GM13977 (cell line): ENCODE results near the gene RASGRF1.

Experiments used
- DNase-seq: peaks from one replicate; pipeline ENCODE4 v3.0.0; 2012; ENCODE audit warnings: low spot score
- CTCF ChIP-seq: IDR thresholded peaks from 2 replicates; pipeline ENCODE4 v1.5.1; 2012; ENCODE audit warnings: mild to moderate bottlenecking, control low read depth; ENCODE audit not compliant: insufficient read depth; ENCODE audit errors: extremely low read depth, missing control alignments
- in situ Hi-C: fragments of 300-500 bp; cut with MboI; formaldehyde crosslinking; loops from one replicate; pipeline ENCODE4 v1.12.0; 2022; ENCODE audit warnings: low sequenced_read_pairs, low pct_unique_long_range_greater_than_20kb, mixed read lengths, inconsistent platforms; ENCODE audit not compliant: unreplicated experiment

RASGRF1 gene

DNA sequence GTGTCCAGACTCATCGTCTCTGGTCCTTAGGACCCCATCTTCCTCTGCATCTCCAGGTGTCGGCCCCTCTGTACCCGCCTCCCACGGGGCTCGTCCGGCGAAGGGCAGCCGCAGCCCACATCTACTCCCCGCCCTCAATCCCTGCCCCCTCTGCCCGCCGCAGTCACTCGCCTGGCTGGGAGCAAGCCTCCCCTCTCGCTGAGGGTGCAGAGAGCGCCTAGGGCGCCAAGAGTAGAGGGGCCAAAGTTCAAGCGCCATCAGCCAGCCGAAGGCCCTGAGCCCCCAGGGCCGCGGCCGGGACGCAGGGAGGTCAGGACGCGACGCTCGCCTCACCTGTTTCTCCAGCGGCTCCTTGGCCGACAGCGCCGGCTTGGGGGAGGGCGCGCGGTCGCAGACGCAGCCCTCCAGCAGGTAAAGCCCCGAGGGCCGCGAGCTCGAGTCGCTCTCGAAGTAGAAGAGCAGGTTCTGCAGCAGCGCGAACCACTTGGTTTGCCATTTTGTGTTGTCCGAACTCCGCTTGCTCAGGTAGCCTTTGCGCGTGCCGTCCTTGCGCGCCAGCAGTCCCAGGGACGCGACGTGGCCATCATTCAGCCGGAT, 592 bp downstream of the RASGRF1 start:
- in situ Hi-C loops, result no loop called here
- no peak for TF ChIP-seq CTCF
- DNase-seq, result no peak

DNA sequence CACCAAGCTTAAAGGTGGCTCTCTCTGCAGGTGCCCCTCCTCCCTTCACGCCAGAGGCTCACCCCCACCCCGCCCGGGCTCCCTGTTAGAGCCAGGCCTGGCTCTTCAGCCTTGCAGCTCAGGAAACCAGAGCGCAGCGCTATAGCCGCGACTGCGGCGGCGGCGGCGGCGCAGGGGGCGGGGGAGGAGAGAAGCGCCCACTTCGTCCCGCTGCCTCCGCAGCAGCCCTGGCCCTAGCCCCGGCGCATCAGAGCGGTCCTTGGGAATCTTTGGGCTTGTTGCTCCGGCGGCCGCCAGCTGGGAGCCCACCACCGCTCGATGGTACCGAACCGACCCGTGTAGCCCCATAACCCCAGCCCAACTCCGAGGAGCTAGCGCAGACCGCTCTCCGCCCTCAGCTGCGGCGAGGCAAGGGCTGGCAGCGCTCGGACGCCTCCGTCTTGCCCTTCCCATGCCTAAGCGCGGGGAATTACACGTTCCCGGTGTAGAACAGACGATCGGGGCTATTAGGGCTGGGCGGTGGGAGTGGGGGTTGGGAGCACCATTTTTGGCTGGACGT, 1.2 kb downstream of the RASGRF1 start:
- no peak for TF ChIP-seq CTCF
- in situ Hi-C loops, result no loop called here
- DNase-seq, result peak; percentile 60

DNA sequence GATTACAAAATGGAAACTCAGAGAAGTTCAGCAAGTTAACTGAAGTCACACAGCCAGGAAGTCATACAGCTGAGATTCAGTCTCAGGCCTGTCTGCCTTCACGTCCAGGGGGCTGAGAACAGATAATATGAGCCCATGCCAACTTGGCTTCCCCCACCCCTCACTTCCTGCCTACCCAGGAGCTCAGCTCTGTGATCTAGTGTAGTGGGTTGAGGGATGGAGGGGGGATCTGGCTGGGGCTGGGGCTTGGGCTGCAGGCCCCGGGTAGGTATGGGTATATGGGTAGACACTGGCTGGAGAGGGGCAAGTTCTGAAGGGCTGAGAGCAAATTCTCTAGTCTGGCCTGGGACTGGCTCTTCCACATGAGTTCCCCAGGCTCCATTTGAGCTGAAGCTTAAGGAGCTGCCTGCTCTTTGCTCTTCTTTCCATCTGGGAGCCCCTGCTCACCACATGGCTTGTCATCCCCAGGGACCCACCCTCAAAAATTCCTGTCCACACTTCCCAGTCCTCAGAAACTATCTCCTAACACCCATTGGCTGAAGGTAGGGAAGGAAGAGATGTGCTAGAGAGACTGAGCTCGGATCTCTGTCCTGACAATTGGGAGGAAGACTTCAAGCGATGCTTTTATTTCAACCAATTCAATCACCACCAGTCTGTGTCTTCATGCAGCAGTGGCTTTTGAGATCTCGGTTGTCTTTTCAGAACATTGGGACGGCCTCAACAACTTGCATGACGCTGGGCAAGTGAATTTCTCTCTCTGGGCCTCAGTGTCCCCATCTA, 2.0 kb downstream of the RASGRF1 start:
- in situ Hi-C loops, result no loop called here
- DNase-seq, result no peak
- no peak for TF ChIP-seq CTCF

GRCh38 chr15:79086814-79087213, 3.8 kb downstream of the RASGRF1 start:
- DNase-seq, result no peak
- in situ Hi-C loops, result no loop called here
- TF ChIP-seq CTCF, result no peak

DNA sequence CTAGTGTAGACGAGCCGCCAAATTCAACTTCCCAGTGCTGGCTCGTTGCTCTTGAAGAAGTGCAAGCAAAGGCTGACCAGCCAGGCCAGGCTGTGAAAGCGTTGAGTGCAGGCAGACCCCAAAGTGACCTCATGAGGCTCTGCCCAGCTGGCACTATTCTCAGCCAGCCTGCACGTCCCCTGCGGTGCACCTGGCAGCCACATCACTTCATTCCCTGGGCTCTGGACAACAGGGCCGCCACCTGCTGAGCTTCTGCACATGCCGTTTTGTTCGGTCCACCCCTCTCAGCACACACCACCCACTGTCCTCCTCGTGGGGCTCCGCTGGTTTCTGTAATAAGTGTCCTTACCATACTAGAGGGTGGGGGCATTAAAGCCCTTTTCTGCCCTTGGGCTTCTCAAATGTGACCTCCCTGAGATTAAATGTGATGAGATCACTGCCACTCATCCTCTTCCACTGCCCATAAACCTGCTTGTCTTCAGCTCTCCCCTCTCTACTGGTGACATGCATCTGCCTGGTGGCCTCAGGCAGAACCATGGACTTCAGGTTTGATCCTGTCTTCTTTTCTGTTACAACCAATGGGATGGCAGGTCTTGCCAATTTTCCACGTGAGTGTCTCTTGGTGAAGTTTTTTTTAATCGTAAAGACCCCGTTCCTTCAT, 6.1 kb downstream of the RASGRF1 start:
- DNase-seq, result no peak
- no peak for TF ChIP-seq CTCF
- in situ Hi-C loops, result no loop called here

DNA sequence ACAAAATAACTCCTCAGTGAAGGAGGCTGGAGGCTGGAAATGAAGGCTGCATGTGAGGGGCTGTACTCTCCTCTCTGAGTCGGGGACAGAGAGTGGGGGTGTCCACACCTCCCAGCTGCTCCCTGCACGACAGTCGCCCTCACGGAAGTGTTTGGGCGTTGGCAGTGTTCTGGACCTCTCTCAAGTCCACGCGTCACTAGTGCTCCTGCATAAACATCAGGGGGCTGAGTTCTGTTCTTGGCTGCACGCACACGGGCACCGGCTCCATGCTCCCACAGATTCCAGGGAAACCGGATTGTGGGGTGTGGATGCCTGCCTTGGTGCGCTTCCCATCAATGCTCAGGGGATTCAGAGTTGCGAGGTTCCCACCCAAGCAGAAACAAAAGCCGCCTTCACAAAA, 7.4 kb downstream of the RASGRF1 start:
- DNase-seq, result no peak
- TF ChIP-seq CTCF, result no peak
- in situ Hi-C loops, result no loop called here
